Effector CD4-positive, alpha-beta T cell (primary cell): ENCODE measurements around the gene ITM2C.

Experiments
- DNase-seq: peaks from one replicate; pipeline ENCODE4 v3.0.0-alpha.2; 2020

ITM2C gene

GRCh38 chr2:230852113-230852512 is 12.6 kb upstream of the ITM2C start:
- DNase-seq = no peak

DNA sequence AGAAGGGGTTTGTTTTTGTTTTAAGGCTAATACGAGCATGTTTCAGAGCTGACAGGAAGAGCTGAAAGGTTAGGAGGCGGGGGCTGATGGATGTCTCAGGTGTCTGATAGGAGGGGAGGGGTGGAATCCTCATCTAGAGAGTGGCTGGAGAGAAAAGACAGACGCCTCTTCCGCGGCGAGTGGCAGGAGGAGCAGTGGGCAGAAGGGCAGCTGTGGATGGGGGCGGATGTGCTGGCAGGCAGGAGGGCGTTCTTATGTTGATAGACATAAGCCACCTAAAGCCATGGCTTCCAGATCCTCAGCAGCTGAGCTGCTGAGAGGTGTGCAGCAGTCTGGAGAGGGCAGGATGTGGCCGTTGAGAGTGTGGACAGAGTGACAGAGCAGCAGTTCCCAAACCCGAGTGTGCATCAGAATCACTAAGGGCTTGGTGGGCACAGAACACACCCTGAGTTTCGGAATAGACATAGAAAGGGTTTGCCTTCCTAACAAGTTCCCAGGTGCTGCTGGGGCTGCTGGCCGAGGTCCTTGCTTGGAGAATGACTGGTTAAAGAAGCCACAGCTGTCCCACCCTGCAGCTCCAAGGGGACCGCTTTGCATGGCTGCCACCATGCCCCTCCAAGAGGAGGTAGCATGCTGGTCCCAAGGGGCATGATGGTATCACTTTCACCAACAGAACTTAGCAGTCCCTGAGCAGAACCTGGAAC is 3.0 kb upstream of the ITM2C start:
- DNase-seq = no peak

- DNase-seq = no peak
Measured at GRCh38 chr2:230862292-230862691, 2.5 kb upstream of the ITM2C start.

DNA sequence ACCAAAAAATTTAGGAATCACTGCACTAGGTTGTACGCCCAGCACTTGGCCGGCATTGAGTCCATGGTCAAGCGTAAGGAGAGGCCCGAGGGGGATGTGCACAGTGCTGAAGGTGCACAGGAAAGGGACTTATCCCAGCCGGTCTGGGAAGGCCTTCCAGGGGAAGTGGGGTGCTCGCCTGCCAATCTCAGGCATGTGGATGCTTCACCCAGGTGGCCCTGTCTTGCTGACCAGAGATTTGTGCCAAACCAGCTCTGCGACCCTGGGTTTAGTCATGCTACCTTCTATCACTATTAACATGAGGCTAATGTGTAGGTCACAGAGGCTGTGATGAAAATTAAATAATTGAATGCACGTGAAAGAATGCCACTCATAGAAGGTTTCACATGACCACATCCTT is 1.7 kb upstream of the ITM2C start:
- DNase-seq = no peak

GRCh38 chr2:230863442-230864121 is 1.2 kb upstream of the ITM2C start:
- DNase-seq = no peak

GRCh38 chr2:230864122-230864604 is 579 bp upstream of the ITM2C start:
- DNase-seq = no peak

DNA sequence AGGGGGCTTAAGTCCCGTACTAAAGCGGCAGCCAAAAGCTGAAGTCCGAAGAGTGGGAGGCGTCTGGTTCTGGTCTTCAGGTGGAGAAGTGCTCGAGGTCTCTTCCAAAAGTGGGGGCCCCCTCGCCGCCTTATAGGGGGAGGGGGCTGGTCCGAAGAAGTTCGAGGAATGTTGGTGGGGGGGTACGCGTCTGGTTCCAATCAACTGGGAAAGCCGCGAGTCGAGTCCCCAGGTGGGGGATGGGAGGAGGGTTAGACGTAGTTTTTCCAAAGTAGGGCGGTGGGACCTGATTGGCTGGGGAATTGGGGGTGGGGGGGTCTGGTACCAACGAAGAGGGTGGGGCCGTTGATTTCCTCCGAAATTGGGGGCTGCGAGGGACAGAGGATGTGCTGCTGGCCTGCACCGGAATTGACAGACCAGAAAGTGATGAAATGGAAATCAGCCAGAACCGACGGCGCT is 594 bp downstream of the ITM2C start:
- no peak for DNase-seq

DNA sequence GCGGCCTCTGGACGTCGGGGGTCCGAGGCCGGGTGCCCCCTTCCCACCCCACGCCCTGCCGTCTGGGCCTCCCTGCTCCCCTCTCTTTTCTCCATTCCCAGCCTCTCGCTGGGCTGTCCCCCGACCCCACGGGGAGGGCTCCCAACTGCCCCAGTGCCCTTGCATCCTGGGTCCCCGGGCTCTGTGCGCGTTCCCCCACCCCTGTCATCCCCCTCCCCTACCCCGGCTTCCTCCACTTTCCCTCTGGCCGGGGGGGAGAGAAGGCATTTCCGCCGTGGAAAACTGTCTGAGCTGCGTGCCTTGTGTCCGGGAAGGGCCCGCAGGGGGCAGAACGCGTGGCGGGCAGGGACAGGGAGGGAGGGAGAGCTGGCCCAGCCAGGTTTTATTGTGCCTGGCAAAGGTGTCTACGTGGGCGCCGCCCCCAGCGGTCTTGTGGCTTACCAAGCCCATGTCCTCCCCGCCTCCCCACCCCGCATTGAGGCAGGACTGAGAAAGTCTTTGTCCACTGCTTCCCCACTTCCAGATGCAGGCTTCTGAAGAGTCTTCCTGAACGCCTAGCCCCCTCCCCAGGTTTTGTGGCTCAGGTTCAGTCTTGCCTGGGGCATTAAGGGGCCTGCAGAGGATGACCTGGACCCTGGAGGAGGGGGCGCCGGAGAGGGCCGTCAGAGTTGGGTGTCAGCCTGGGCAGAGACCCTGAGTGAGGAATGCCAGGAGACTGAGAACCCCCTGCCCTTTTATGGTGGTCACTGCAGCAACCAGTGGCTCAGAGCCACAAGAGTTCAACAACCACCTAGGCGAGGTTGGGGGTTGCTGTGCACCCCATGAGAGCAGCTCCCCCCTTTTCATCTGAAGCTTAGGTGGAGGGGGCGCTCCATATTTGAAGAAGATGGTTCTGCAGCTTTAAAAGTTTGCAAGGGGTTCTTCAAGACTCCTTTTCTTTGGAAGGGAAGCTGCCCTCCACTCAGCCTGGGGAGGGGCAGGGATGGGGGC is 1.3 kb downstream of the ITM2C start:
- no peak for DNase-seq

DNA sequence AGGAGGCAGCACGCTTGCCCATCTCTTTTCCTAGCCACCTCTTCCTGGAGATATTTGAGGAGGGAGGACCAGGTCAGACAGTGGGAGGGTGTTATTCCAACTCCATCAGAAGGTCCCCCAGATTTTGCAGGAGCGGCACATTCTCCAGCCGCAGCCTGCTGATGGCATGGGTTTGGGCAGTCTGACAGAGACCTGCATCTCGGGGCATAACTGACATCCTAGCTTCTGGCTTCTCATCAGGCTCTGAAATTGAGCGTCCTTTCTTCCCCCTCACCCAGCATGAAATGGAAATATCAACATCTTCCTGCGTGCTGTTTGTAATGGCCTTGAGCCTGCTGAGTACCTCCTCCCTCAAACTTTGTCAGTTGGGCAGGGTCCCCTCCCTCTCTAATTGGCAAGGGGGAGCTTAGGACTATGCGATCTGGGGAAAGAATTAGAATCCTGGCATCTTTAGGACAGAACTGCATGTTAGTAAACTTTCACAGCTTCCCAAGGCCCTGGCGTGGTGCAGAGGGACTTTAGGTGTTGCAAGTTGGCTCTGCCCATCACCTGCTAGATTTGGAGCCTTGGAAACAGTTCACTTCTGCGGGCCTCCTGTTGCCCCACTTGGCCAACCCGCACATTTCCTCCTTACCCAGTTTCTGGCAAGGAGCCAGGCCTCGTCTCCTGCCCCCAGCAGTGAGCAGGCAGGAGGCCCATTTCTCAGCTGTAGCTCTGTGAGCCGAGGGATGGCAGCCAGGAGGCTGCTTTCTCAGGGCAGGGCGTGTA is 2.2 kb downstream of the ITM2C start:
- peak; percentile 58 for DNase-seq

DNA sequence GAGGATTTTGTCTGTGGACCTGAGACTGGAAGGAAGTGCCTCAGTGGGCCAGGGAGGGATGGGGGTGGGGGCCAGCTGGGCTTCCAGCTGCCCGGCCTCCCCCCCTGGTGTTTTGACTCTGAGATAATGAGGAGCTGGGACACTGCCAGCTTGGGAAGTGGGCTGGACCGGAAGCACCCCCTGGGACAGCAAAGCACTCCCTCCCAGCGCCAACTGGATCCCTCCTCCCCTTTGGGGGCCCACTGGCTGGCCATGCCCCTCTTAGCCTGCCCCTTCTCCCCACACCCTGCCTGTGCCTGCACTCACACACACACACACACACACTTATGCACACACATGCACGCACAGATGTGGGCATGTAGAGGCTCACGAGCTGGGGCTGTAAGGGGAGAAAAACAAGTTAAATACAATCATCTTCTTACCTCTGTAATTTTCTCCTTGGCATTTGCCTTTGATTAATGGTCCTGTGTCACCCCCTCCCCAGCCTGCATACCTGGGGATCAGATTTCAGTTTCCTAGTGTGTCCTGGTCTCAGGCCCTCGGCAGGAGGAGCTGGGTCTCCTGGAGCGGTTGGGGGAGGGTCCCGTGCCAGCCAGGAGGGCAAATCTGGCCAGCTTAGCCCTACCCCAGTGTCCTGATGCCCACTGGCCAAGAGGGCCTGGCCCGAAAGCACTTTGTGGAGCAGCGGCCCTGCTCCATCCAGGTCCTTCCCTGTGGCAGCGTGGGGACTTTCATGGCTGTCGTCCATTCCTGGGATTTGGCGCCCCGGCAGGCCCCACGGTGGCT is 3.6 kb downstream of the ITM2C start:
- no peak for DNase-seq

- no peak for DNase-seq
Measured at GRCh38 chr2:230868947-230869913, 4.5 kb downstream of the ITM2C start.

DNA sequence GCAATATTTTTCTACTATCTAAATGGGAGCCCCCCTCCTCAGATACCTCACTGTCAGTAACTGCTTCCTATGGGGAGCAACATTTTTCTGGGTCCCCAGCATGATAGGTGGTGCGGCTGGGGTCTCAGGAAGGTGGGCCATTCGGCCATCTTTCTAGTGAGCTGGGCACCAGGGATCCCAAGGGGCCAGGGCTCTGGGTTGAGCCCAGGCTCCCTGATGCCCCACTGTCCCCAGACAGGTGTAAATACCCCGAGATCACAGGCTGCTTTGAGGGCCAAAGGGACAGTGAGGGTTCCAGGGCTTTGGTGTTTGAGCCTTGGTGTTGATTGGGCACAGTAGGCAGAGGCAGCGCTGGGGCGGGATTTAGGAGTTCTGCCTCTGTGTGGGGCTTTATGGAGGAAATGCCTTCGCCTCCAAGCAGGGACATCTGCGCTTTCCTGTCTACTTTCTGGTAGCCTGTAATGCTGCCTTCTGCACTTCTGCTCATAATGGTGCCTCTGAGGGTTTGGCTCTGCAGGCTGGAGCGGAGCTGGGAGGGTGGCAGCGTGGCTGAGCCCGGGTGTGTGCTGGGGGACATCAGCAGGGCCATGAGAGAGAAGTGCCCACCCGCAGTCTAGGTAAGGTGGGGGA is 5.3 kb downstream of the ITM2C start:
- DNase-seq = no peak

- DNase-seq = no peak
Measured at GRCh38 chr2:230870544-230871360, 6.0 kb downstream of the ITM2C start.

DNA sequence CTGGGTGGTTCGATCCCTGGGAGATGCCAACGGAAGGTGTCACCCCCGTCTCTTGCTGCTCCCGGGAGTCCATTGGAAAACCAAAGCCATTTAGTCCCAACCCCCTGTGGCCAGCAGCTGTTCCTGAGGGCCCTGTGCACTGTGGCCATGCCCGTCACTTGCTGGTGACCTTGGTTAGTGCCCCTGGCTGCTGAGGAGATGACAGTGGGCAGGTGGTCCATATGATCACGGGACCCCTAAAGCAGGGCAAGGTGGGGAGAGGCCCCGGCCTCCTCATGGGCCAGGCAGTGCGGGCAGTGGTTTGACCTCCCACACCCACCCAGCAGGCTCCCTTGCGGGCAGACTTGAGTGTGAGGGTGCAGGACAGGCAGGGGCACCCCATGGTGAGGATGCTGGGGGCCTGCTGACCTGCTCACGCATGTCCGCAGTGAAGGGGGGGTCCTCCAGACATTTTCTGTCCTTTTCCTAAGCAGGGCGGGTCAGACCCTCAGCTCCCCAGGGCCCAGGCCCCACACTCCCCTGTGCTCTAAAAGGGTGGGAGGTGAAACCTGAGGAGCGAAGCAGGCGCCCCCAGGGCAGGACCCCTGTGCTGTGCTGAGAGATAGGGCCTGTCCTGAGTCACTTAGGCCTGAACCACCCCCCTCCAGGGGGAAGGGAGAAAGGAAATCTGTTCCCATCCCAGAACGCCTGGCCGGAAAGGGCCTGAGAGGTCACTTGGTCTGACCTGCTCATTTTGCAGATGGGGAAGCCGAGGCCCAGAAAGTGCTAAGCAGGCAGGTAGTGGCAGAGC is 6.8 kb downstream of the ITM2C start:
- no peak for DNase-seq

DNA sequence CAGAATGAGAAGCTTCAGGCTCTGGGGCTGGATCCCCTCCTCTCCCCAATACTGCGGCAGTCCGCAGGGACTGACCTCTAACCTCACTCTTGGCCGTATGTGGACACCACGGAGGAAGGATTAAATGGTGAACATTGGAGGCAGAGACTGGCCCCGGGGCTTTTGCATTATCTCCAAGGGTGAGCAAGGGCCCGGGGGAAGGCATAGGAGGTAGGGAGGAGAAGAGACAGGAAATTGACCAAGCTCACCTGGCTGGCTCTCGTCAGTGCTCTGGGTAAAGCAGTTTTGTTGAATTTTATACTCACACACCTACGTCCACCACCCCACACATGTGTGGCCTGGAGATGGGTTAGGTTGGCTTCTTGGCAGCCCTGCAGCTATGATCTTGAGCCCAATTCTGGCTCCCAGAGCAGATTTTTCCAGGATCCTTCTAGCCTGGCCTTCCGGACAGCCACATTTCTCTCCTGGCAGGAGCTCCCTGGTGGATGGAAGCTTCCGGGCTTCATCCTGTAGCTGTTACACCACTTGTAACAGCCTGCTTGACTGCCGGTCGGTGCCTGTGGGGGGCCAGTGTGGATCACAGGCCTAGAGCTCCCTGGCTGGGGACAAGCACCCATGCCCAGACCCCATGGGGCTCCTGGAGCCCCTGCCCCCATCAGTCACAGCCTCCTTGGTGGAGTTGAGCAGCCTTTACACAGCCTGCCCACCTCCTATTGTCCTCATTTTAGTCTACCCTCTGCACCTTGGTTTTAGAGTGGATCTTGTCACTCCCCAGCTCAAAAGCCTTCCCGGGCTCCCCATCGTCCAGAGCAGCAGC is 7.6 kb downstream of the ITM2C start:
- DNase-seq = no peak

GRCh38 chr2:230872968-230873660 is 8.4 kb downstream of the ITM2C start:
- no peak for DNase-seq
